Spleen (tissue), 7 donors: Measurements from ENCODE around the gene SLC8A3.

Experiments
- POLR2AphosphoS5 ChIP-seq, 3 donors: sonication (generic); formaldehyde crosslinking; IDR thresholded peaks; one replicate each; pipeline ENCODE4 v1.5.1; 2017; ENCODE audit warnings: antibody characterized with exemption in 3 of 3
- TF ChIP-seq, protein P1 (sequence below), 11 experiments: fragments of 200-600 bp in 7 of 11; fragments of 450-650 bp in 4 of 11; sonication (generic) in 4 of 11; IDR thresholded peaks in 8 of 11; conservative IDR thresholded peaks in 3 of 11; 1 replicate in 7 of 11; 2 replicates in 4 of 11; pipeline versions ENCODE4 v1.4.0 to v1.8.0; 2016 to 2021; ENCODE audit warnings: antibody characterized with exemption in 11 of 11, inconsistent platforms in 4 of 11, mild to moderate bottlenecking in 1 of 11
- donor health status: DM: no; HTN: no; CAD: no; lungs with moderate emphysema.
- donor health status: DM: no; HTN: no; CAD: no.
- donor health status: DM: no; HTN: no; CAD: no.

DNA sequence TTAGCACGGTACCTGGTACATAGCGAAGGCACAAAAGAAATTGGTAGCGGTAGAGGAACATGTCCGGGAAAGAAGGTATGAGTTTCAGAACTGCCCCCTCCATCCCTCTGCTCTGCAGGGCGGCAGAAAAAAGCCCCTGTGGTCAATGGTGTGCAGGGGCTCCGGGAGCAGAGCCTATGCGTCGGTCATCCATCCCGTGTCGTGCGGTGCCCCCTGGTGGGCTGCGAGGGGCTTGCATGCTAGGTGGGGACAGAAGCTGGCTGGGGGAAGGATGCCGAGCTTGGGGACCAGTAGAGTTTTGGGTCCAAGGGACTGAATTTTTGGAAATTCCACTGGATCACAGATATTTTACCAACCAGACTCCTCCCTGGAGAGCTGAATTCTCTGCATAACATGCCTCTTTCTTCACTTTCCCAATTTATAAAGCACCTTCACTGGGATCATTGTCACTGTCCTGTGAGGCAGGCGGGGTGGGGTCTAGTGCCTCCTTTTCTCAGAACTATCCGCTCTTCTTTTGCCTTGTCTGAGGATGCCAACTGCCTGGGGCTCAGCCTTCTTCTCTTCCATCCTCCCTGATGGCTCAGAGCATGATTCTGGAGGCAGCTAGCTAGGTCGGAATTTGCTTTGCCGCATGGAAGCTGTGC is 160.8 kb downstream of the SLC8A3 start:
- TF ChIP-seq, protein P1, sequence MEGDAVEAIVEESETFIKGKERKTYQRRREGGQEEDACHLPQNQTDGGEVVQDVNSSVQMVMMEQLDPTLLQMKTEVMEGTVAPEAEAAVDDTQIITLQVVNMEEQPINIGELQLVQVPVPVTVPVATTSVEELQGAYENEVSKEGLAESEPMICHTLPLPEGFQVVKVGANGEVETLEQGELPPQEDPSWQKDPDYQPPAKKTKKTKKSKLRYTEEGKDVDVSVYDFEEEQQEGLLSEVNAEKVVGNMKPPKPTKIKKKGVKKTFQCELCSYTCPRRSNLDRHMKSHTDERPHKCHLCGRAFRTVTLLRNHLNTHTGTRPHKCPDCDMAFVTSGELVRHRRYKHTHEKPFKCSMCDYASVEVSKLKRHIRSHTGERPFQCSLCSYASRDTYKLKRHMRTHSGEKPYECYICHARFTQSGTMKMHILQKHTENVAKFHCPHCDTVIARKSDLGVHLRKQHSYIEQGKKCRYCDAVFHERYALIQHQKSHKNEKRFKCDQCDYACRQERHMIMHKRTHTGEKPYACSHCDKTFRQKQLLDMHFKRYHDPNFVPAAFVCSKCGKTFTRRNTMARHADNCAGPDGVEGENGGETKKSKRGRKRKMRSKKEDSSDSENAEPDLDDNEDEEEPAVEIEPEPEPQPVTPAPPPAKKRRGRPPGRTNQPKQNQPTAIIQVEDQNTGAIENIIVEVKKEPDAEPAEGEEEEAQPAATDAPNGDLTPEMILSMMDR (IDR thresholded peaks at IDR 0.05 in 8 of 11, conservative IDR thresholded peaks at IDR 0.05 in 3 of 11), result peak; percentile 65 to 92 (median 82)
- peak in 1 of 3 donors; percentile 47 for TF ChIP-seq POLR2AphosphoS5 (IDR thresholded peaks at IDR 0.05)
